GM12865 (cell line): ENCODE measurements around the gene FRAS1.

Experiments used
- DNase-seq: peaks from one replicate; pipeline ENCODE4 v3.0.0; 2010; ENCODE audit warnings: low read depth
- H3K4me3 ChIP-seq: 2 replicates; pipeline ENCODE4 v1.5.1; 2011; ENCODE audit warnings: mild to moderate bottlenecking, low read depth, low read length, control low read depth
- CTCF ChIP-seq: IDR thresholded peaks from 2 replicates; pipeline ENCODE4 v1.5.1; 2011; ENCODE audit warnings: low read length, control low read depth, low read depth, inconsistent platforms; ENCODE audit not compliant: insufficient read depth; ENCODE audit errors: missing control alignments

FRAS1 gene

DNA sequence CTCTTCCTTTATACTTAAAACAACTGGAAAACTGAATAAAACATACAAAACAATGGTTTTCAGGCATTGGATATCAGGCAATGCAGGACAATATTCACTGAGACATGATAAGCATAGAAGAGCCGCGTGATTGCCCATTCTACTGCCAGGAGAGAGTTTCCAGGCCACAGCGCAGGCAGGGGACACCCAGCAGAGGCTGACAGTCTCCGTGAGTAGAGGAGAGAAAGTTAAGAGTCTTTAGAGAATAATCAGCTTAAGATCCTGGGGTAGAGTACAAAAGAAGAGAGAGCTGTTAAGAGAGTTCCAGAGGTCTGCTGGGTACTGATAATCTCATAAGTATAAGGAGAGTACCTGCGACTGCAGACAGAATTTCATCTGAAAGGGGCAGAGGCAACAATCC, 18.4 kb upstream of the FRAS1 start:
- DNase-seq = no peak

GRCh38 chr4:78039678-78040077, 17.4 kb upstream of the FRAS1 start:
- no peak for DNase-seq
- TF ChIP-seq CTCF = no peak

More for the DNA sequence above, 18.4 kb upstream of the FRAS1 start:
- TF ChIP-seq CTCF = no peak
- H3K4me3 ChIP-seq = no peak overlapping the region

DNA sequence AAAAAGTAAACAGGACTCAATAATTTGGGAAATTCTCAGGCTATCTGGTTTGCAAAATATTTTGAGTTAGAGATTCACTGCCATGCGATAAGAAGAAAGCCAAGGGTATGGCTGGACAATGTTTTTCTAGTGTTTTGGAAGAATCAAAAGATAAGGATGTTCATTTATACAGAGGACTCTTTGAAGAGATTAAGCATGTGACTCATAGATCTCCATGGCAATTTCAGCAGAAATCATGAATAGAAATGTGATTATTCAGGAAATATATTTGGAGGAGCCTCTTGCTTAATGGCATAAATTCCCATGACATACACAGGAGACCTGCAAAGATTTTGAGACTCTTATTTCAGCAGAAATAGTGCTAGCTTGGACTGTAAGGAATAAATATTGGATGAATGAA, 16.7 kb upstream of the FRAS1 start:
- no peak for TF ChIP-seq CTCF
- no peak overlapping the region for H3K4me3 ChIP-seq
- DNase-seq = no peak

More at GRCh38 chr4:78039678-78040077, 17.4 kb upstream of the FRAS1 start:
- H3K4me3 ChIP-seq = no peak overlapping the region

DNA sequence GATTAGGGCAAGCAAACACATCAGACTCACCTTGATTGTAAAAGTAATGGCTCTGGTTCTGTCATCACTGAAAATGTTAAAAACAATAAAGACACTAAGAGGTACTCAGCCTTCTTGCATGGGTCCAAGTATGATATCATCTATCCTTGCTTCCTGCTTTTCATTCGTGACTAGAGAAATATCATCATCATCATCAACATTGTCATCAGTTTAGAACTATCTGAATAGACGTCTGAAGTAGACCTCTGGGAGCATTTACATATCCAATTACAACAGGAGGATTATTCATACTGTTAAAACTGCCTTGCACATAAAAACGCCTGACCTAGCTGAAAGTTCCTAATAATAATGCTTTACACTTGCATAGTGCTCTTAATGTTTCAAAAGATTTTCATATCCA, 9.8 kb upstream of the FRAS1 start:
- TF ChIP-seq CTCF = no peak
- no peak for DNase-seq
- H3K4me3 ChIP-seq = no peak overlapping the region

- peak; percentile 52 for DNase-seq
- no peak for TF ChIP-seq CTCF
- H3K4me3 ChIP-seq = peak overlapping the region; percentile 42
Observed at GRCh38 chr4:78056265-78057129, 626 bp upstream of the FRAS1 start.

- DNase-seq = peak; percentile 22
- TF ChIP-seq CTCF = no peak
- H3K4me3 ChIP-seq = peak overlapping the region; percentile 42
Observed at GRCh38 chr4:78057600-78058550, 752 bp downstream of the FRAS1 start.
